HL-60 (cell line): ENCODE data around the gene KDELR3.

Source experiments
- CTCF ChIP-seq: IDR thresholded peaks from one replicate; pipeline ENCODE4 v1.5.1; 2011; ENCODE audit warnings: low read length, control low read depth, inconsistent platforms; ENCODE audit not compliant: insufficient read depth
- GABPA ChIP-seq: IDR thresholded peaks from 2 replicates; pipeline ENCODE4 v1.6.1; 2012; ENCODE audit warnings: low read depth
- POLR2AphosphoS5 ChIP-seq: IDR thresholded peaks from 2 replicates; pipeline ENCODE4 v1.6.1; 2012; ENCODE audit warnings: low read depth
- REST ChIP-seq: IDR thresholded peaks from 2 replicates; pipeline ENCODE4 v1.6.1; 2012; ENCODE audit warnings: low read depth; ENCODE audit not compliant: insufficient replicate concordance
- SPI1 ChIP-seq: IDR thresholded peaks from 2 replicates; pipeline ENCODE4 v1.6.1; 2012; ENCODE audit warnings: low read depth, mild to moderate bottlenecking, borderline replicate concordance

- TF ChIP-seq CTCF (no peak), REST (no peak), SPI1 (no peak), GABPA (no peak), POLR2AphosphoS5 (no peak)
Measured at GRCh38 chr22:38429499-38430068, 38.3 kb upstream of the KDELR3 start.
